HepG2 (cell line): ENCODE measurements around the gene ATM. TPM values are rescaled to one million over a fixed set of nuclear protein-coding genes. Genes with fewer than 3 reads are reported as not detected.

Experiments
- ATAC-seq: fragments of 200-7000 bp; cut with Tn5 transposase; 3 replicates; pipeline ENCODE4 v1.9.1; 2020; ENCODE audit warnings: mild to moderate bottlenecking, moderate library complexity
- BruUV-seq: library from RNA; stranded (reverse); fragments of 400-500 nt; replicated peaks from 2 replicates; lab custom pipeline; 2021; lab: Mats Ljungman, UMichigan
- CTCF ChIA-PET: fragments of 300-600 bp; formaldehyde crosslinking; extraction: SDS; loops from one replicate; lab custom pipeline; 2021; ENCODE audit warnings: low total read pairs, inconsistent platforms, low intra/inter-chr PET ratio; lab: Yijun Ruan, JAX
- POLR2A ChIA-PET: fragments of 350-600 bp; sonication (Branson Sonifier 250); formaldehyde crosslinking; loops from one replicate; lab custom pipeline; 2020; ENCODE audit warnings: antibody characterized with exemption, inconsistent platforms; lab: Yijun Ruan, JAX
- DNase-seq: peaks from one replicate; pipeline ENCODE4 v3.0.0-alpha.2; 2015; ENCODE audit warnings: low spot score
- FAIRE-seq: peaks from 3 replicates; lab custom pipeline; 2011; peaks lifted over from hg19 to GRCh38; lab: Jason Lieb, UNC
- H2AFZ ChIP-seq: one replicate; pipeline ENCODE4 v1.6.1; 2011; ENCODE audit warnings: low read length, inconsistent platforms
- H3K27ac ChIP-seq: fragments of 300-600 bp; 3 replicates; pipeline ENCODE4 v1.8.0; 2011; ENCODE audit warnings: mixed run types, mild to moderate bottlenecking, mixed read lengths, low read length, inconsistent platforms; ENCODE audit not compliant: insufficient read depth; ENCODE audit errors: extremely low read length
- H3K27me3 ChIP-seq, 2 experiments: fragments of 200-600 bp in 1 of 2; 2 replicates in 1 of 2; 3 replicates in 1 of 2; pipeline versions ENCODE4 v1.6.0 to v1.8.0; 2011; ENCODE audit warnings: low read length in 2 of 2, mild to moderate bottlenecking in 2 of 2, moderate library complexity in 2 of 2, inconsistent platforms in 1 of 2; ENCODE audit not compliant: insufficient read depth in 2 of 2, control insufficient read depth in 1 of 2
- H3K36me3 ChIP-seq, 2 experiments: fragments of 200-600 bp in 1 of 2; replicated peaks in 1 of 2; 2 replicates in 1 of 2; 3 replicates in 1 of 2; pipeline versions ENCODE4 v1.5.1 to v1.8.0; 2011; ENCODE audit warnings: low read length in 2 of 2, inconsistent platforms in 1 of 2; ENCODE audit not compliant: insufficient read depth in 2 of 2, control insufficient read depth in 1 of 2
- H3K4me1 ChIP-seq: 2 replicates; pipeline ENCODE4 v1.5.1; 2012; ENCODE audit warnings: low read length, inconsistent platforms; ENCODE audit not compliant: insufficient read depth
- H3K4me2 ChIP-seq: 2 replicates; pipeline ENCODE4 v1.6.0; 2011; ENCODE audit warnings: low read depth, low read length, inconsistent platforms
- H3K4me3 ChIP-seq, 3 experiments: fragments of 200-600 bp in 1 of 3; sonication (generic), shearing (Covaris generic) in 1 of 3; replicated peaks in 1 of 3; 2 replicates each; pipeline ENCODE4 v1.5.1; 2011 to 2016; ENCODE audit warnings: low read length in 3 of 3, inconsistent platforms in 2 of 3, low read depth in 2 of 3, mild to moderate bottlenecking in 2 of 3, control low read depth in 1 of 3, mixed read lengths in 1 of 3; ENCODE audit not compliant: insufficient read depth in 1 of 3
- H3K79me2 ChIP-seq: one replicate; pipeline ENCODE4 v1.6.1; 2011; ENCODE audit warnings: low read length, inconsistent platforms; ENCODE audit not compliant: insufficient read depth
- H3K9ac ChIP-seq: 2 replicates; pipeline ENCODE4 v1.6.0; 2011; ENCODE audit warnings: mild to moderate bottlenecking, low read depth, low read length, inconsistent platforms; ENCODE audit not compliant: insufficient read depth
- H3K9me3 ChIP-seq: 2 replicates; pipeline ENCODE4 v1.5.1; 2012; ENCODE audit warnings: mild to moderate bottlenecking, low read length
- H4K20me1 ChIP-seq: 2 replicates; pipeline ENCODE4 v1.6.0; 2011; ENCODE audit warnings: inconsistent platforms, mild to moderate bottlenecking, low read length, moderate library complexity; ENCODE audit not compliant: insufficient read depth
- ATF7 ChIP-seq, 2 experiments: fragments of 450-650 bp in 1 of 2; sonication (generic) in 1 of 2; formaldehyde crosslinking in 1 of 2; IDR thresholded peaks; 2 replicates each; pipeline versions ENCODE4 v1.4.0 to v1.6.1; 2016 to 2020; ENCODE audit warnings: antibody characterized with exemption in 1 of 2, mild to moderate bottlenecking in 1 of 2, missing genetic modification reagents in 1 of 2
- FIP1L1 ChIP-seq: fragments of 200-400 bp; formaldehyde crosslinking; IDR thresholded peaks from 2 replicates; pipeline ENCODE4 v1.6.1; 2018; ENCODE audit warnings: low read depth, mild to moderate bottlenecking, low read length, moderate library complexity, borderline replicate concordance; ENCODE audit not compliant: insufficient read depth
- FOXA1 ChIP-seq, 2 experiments: fragments of 450-650 bp in 1 of 2; sonication (generic) in 1 of 2; formaldehyde crosslinking in 1 of 2; IDR thresholded peaks; 2 replicates each; pipeline versions ENCODE4 v1.4.0 to v1.6.1; 2016 to 2020; ENCODE audit warnings: missing genetic modification reagents in 1 of 2
- JUN ChIP-seq: sonication (generic); formaldehyde crosslinking; IDR thresholded peaks from 2 replicates; pipeline ENCODE4 v1.4.0; 2020; ENCODE audit warnings: mild to moderate bottlenecking, missing genetic modification reagents
- NONO ChIP-seq, 2 experiments: fragments of 450-650 bp in 1 of 2; sonication (generic) in 1 of 2; formaldehyde crosslinking in 1 of 2; IDR thresholded peaks in 1 of 2; conservative IDR thresholded peaks in 1 of 2; 2 replicates each; pipeline versions ENCODE4 v1.6.1 to v1.8.0; 2017 to 2022; ENCODE audit warnings: mild to moderate bottlenecking in 1 of 2, missing genetic modification reagents in 1 of 2, moderate library complexity in 1 of 2
- POLR2G ChIP-seq: fragments of 200-400 bp; formaldehyde crosslinking; IDR thresholded peaks from 2 replicates; pipeline ENCODE4 v1.6.1; 2018; ENCODE audit warnings: mild to moderate bottlenecking, low read depth, low read length, moderate library complexity
- SNRNP70 ChIP-seq: fragments of 200-400 bp; formaldehyde crosslinking; IDR thresholded peaks from 2 replicates; pipeline ENCODE4 v1.6.1; 2017; ENCODE audit warnings: mild to moderate bottlenecking, low read depth, low read length, moderate library complexity
- TFE3 ChIP-seq: IDR thresholded peaks from 2 replicates; pipeline ENCODE4 v1.6.1; 2016
- ZFP1 ChIP-seq: IDR thresholded peaks from 2 replicates; pipeline ENCODE4 v1.6.1; 2016
- ZNF350 ChIP-seq: sonication (generic); formaldehyde crosslinking; IDR thresholded peaks from 2 replicates; pipeline ENCODE4 v1.4.0; 2020; ENCODE audit warnings: mild to moderate bottlenecking, low read depth, missing genetic modification reagents, borderline replicate concordance
- ZNF574 ChIP-seq: sonication (generic); formaldehyde crosslinking; IDR thresholded peaks from 2 replicates; pipeline ENCODE4 v1.4.0; 2020; ENCODE audit warnings: missing genetic modification reagents
- WGBS: methylation state at CpG from one replicate; pipeline ENCODE4 v1.1.6; 2017; ENCODE audit warnings: low lambda C conversion rate; 5-methylcytosine and 5-hydroxymethylcytosine counted together
- in situ Hi-C: cut with HindIII; loops from 2 replicates; pipeline ENCODE4 v1.10.0; 2017; ENCODE audit warnings: low pct_unique_long_range_greater_than_20kb; ENCODE audit not compliant: extremely low pct_ligation_motif_present
- intact Hi-C: fragments of 100-400 bp; cut with micrococcal nuclease; formaldehyde crosslinking; loops from one replicate; pipeline ENCODE4 v1.10.0; 2022; ENCODE audit not compliant: unreplicated experiment
- polyA plus RNA-seq, 8 experiments: library from polyadenylated mRNA; depleted of rRNA in 3 of 8; stranded (reverse) in 7 of 8; unstranded in 1 of 8; fragments of >200 nt; fragmentation: Illumina TruSeq in 4 of 8; extraction: Trizol in 4 of 8; gene quantifications; 2 replicates each; pipeline versions ENCODE4 v1.2.1 to v1.2.3, GENCODE V29; 2011 to 2016; ENCODE audit warnings: low read depth in 4 of 8, missing spikeins in 1 of 8, mixed read lengths in 1 of 8; ENCODE audit not compliant: insufficient read depth in 1 of 8
- total RNA-seq, 5 experiments: library from RNA; depleted of rRNA; stranded (reverse); fragments of >200 nt; fragmentation: Illumina TruSeq; extraction: Trizol; gene quantifications; 2 replicates each; pipeline ENCODE4 v1.2.3, GENCODE V29; 2016; ENCODE audit warnings: low read depth in 1 of 5
- TF ChIP-seq, protein P1 (sequence below): sonication (generic); formaldehyde crosslinking; IDR thresholded peaks from 2 replicates; pipeline ENCODE4 v1.4.0; 2020; ENCODE audit warnings: missing genetic modification reagents
- TF ChIP-seq, protein P2 (sequence below): conservative IDR thresholded peaks from 2 replicates; pipeline ENCODE4 v1.6.1; 2018; ENCODE audit warnings: missing genetic modification reagents

ATM gene
- total and polyA plus RNA-seq, 2 of the 13 experiments (the other 11 are each of a cell fraction or from before 2014, with no cell fraction given): 40.0 to 71.6 TPM

DNA sequence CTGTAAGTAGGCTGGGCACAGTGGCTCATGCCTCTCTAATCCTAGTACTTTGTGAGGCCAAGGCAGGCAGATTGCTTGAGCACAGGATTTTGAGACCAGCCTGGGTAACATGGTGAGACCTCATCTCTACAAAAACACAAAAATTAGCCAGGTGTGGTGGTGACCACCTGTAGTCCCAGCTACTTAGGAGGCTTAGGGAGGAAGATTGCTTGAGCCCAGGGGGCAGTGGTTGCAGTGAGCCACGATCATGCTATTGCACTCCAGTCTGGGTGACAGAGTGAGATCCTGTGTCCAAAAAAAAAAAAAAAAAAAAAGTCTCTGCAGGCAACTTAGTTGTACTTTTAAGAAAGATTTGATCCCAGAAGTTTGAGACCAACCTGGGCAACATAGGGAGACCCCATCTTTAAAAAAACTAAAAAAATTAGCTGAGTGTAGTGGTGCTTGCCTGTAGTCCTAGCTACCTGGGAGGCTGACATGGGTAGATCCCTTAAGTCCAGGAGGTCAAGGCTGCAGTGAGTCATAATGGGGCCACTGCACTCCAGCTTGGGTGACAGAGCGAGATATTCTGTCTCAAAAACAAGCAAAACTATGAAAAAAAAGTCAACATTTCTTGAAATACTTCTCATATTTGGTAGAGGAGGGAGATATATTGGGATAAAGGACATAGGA is 10.5 kb downstream of the ATM start:
- WGBS: 46% methylated on average over 2 of the region's 2 CpGs
- H2AFZ ChIP-seq: no peak overlapping the region
- in situ Hi-C loops (no loop called here), intact Hi-C loops (loop anchor here (1.0 kb wide), 1 partner anchor 10 kb away; the partner anchor contains the start of gene ATM)
- no peaks in the 10 kb centered on the region for H3K27me3 ChIP-seq
- peak; percentile 81 for DNase-seq
- peak; percentile 40 for FAIRE-seq
- BruUV-seq: no TSS peak
- no peaks in the 10 kb centered on the region for H4K20me1 ChIP-seq
- no peaks in the 10 kb centered on the region for H3K9me3 ChIP-seq
- H3K9ac ChIP-seq: no peak overlapping the region
- H3K4me3 ChIP-seq: no peak overlapping the region; a peak in 1 of 6 replicates
- peaks cover 37% of the 10 kb centered on the region for H3K4me1 ChIP-seq
- POLR2A ChIA-PET: interaction anchor here (1.2 to 4.6 kb wide), 2 partner anchors 10 to 36 kb away, joined by 4 to 56 read pairs; partner anchors contain the start of genes ATM and NPAT
- no peak overlapping the region for H3K4me2 ChIP-seq
- H3K79me2 ChIP-seq: peaks cover 4% of the 10 kb centered on the region
- CTCF ChIA-PET: no interaction called here
- peak; percentile 99 for ATAC-seq
- peak overlapping the region; percentile 83 for H3K27ac ChIP-seq
- peaks cover 3 to 50% of the 10 kb centered on the region in 2 experiments for H3K36me3 ChIP-seq
- TF ChIP-seq, protein P1, sequence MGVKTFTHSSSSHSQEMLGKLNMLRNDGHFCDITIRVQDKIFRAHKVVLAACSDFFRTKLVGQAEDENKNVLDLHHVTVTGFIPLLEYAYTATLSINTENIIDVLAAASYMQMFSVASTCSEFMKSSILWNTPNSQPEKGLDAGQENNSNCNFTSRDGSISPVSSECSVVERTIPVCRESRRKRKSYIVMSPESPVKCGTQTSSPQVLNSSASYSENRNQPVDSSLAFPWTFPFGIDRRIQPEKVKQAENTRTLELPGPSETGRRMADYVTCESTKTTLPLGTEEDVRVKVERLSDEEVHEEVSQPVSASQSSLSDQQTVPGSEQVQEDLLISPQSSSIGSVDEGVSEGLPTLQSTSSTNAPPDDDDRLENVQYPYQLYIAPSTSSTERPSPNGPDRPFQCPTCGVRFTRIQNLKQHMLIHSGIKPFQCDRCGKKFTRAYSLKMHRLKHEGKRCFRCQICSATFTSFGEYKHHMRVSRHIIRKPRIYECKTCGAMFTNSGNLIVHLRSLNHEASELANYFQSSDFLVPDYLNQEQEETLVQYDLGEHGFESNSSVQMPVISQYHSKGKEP: no peak
- TF ChIP-seq POLR2G (no peak), SNRNP70 (no peak), FIP1L1 (no peak), JUN (CRISPR knock-in tag) (peak; percentile 73; the same call in 1 of the 2 replicates), ZNF350 (no peak), NONO (IDR thresholded peaks at IDR 0.05) (no peak), NONO (CRISPR knock-in tag; conservative IDR thresholded peaks at IDR 0.05) (peak; percentile 39; the same call in 1 of the 2 replicates), TFE3 (CRISPR knock-in tag) (no peak), FOXA1 (IDR thresholded peaks at IDR 0.05) (no peak), FOXA1 (CRISPR knock-in tag; IDR thresholded peaks at IDR 0.05) (no peak), ATF7 (IDR thresholded peaks at IDR 0.05) (no peak), ATF7 (CRISPR knock-in tag; IDR thresholded peaks at IDR 0.05) (no peak), ZNF574 (no peak), ZFP1 (CRISPR knock-in tag) (no peak)
- TF ChIP-seq, protein P2, sequence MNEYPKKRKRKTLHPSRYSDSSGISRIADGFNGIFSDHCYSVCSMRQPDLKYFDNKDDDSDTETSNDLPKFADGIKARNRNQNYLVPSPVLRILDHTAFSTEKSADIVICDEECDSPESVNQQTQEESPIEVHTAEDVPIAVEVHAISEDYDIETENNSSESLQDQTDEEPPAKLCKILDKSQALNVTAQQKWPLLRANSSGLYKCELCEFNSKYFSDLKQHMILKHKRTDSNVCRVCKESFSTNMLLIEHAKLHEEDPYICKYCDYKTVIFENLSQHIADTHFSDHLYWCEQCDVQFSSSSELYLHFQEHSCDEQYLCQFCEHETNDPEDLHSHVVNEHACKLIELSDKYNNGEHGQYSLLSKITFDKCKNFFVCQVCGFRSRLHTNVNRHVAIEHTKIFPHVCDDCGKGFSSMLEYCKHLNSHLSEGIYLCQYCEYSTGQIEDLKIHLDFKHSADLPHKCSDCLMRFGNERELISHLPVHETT: no peak
